Measurements from ENCODE around the gene SPCS2.

SPCS2 gene
- total RNA-seq, result 16.2 to 17.7 reads per million in 2 donors

DNA sequence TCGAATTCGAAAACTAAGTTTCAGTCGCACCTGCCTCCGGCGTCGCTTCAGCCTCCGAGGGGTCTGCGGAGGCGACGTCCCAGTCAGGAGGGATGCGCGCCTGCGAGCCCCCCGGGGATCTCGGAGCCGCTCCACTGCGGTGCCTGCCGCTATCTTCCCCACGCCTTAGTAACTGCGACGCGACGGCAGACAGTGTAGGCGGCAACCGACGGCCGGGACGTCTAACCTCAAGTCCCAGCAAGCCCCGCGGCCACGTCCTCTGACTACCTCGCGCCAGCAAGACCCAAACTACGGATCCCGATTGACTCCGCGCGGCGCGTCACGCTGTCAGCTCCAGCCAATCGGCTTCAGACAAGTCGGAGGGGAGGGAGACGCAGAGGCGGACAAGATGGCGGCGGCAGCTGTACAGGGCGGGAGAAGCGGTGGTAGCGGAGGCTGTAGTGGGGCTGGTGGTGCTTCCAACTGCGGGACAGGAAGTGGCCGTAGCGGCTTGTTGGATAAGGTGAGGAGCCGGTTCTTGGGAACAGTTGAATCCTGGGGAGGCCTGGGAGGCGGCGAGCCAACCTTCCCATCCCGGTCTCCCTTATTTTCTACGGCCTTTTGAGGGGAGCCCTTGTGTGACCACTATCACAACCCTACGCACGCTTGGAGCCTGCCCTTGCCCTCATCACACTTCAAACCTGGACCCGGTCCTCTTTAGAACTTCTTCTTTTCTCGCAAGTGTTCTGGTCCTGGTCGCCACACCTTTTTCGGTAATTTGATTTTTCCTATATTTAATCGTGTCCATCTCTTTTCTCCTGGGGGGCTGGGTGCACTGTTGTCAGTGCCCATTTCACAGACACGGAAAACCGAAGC lies at the start of gene SPCS2, which contains the start of gene XRRA1:
Gene SPCS2 (plus strand): TSS at position 369 of the 855 bp plus-strand sequence. CDS start 20 bp downstream, at position 389.
Gene XRRA1 (minus strand): TSS at position 194 of the 855 bp plus-strand sequence. CDS start 8,213 bp downstream, outside the sequence.
- peak; percentile 98 for DNase-seq

DNA sequence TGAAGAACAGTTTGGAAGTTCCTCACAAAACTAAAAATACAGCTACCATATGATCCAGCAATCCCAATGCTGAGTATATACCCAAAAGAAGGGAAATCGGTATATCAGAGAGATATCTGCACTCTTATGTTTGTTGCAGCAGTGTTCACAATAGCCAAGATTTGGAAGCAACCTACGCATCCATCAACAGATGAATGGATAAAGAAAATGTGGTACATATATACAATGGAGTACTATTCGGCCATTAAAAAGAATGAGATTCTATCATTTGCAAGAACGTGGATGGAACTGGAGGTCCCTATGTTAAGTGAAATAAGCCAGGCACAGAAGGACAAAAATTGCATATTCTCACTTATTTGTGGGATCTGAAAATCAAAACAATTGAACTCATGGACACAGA lies 46.7 kb upstream of the SPCS2 start:
- DNase-seq, result no peak

DNA sequence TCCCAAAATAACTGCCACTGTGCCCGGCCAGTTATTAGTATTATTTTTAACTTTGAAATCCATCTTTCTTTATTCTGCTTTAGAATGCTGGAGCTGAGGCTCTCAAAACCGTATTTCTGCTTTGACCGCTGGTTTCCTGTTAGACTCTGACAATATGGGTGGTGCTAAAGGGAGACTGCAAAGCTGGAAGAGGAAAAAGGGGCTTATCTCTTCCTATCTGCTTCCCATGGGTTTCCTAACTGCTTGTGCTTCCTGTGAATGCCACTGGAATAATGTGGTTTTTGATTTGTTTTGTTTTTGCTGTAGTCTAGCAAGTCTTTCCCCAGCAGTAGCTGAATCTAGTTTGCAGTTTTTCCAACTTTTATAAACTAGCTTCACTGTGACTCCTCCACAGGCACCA lies 43.7 kb upstream of the SPCS2 start:
- DNase-seq, result no peak

DNA sequence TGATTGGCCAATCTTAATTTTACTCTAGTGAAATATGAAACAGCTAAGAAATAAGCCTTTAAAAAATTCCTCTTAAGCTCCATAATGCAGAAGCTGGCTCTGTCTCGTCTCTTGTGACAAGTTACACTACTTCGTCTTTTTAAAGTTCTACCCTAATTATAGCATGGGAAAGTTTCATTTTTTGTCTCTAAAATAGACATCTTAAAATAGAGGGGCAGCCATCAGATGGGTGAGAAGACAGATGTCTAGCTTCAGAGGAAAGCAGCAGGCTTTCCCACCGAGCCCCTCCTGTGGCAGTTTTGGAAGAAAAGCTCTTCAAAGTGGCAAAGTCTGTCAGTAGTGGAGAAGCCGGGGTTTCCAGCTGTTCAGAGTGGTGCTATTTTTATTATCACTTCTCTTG lies 39.7 kb upstream of the SPCS2 start:
- DNase-seq, result no peak

DNA sequence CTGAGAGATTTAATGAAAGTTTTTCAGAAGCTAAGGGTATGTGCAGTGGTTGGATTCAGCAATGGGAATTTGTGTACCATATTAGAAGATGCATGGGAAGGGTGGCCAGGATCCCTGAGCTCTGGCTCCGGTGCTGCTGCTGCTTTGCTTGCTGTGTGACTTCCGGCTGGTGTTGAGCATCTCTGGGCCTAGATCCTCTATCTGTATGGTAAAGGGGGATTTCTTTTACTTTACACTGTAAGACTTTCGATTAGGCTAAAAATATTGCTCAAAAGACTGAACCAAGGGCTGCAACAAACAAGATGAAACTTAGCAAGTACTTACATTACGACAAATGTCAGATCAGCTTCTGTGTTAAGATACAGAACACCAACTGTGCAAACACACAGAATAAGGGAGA lies 39.3 kb upstream of the SPCS2 start:
- DNase-seq, result no peak

DNA sequence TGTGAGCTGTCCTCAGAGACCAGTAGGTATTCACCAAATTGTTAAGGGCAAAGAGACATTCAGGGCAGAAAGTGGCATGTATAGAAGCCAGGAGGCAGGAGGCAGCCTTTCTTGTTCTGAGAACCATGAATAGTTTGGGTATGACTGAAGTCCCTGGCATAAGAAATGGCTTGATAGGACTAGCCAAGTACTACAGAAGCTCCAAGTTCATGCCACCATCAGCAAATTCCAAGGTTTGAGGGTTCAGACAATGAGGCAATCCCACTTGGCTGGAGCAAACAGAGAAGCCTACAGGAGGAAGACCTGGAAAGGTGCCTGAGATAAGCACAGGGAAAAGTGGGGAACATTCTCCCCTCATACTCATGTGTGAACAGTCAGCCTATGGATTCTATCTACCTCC lies 25.9 kb upstream of the SPCS2 start:
- no peak for DNase-seq

DNA sequence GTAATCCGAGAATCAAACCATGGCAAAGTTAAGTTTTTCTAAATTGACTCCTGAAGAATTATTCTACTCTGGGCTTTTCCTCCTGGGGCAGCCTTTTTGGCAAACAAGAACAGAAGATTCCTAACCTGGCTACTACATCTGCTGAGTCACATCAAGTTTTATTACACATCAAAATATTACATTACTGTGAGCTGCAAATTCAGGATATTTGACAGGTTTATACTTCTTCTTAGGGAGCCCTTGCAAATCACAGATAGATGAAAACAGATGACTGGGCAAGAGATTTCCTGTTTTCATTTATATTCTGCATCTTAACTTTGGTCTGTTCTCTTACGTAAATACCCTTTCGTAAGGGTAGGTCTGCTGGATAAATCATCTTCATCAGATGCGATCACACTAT lies 23.8 kb upstream of the SPCS2 start:
- DNase-seq, result no peak

DNA sequence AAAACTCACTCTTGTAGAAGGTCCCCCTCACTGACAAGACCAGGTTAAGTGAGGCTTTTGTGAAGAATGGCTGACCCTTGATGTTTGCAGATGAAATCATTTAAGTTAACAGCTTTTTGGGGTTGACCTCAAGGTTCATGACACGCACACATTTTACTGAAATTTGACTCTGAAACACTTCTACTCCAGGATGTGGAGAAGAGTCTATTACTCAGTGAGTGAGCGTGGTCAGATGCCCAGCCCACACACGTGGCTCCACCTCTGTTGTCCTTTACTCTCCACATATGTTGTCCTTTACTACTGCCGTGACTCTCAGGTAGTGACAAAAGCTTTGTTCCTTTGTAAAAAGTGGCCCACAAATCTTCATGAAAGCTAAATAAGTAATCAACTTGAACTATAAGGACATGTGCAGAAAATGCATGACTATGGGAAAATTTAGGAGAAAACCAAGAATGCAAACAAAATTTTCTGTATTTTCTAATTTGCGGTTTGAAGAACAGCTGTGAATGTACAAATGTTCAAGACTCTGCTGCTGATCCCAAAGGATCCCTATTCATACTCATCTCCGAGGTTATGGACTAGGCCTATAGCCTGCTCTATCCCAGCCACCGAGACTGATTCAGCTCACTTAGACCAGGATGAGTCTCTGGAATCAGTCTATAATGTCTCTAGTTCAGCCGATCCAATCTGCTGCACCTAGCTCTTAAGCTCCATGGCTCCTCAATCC lies 22.6 kb upstream of the SPCS2 start:
- DNase-seq, result no peak

DNA sequence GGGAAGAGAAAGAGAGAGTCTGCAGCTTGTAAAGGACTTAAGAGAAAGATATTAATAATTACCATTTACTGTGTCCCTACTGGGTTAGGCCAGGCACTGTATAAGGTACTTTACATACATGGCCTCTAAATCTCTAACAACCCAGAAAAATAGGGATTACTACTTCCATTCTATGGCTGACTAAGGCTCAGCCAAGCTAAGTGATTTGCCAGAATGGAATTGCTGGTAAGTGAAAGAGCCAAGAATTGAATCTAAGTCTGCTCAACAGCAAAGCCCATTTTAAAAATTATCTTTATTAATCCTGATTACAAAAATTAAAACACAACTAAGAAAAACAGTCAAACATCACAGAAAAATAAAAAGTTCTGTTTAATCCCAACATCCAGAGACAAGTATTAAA lies 21.6 kb upstream of the SPCS2 start:
- no peak for DNase-seq

DNA sequence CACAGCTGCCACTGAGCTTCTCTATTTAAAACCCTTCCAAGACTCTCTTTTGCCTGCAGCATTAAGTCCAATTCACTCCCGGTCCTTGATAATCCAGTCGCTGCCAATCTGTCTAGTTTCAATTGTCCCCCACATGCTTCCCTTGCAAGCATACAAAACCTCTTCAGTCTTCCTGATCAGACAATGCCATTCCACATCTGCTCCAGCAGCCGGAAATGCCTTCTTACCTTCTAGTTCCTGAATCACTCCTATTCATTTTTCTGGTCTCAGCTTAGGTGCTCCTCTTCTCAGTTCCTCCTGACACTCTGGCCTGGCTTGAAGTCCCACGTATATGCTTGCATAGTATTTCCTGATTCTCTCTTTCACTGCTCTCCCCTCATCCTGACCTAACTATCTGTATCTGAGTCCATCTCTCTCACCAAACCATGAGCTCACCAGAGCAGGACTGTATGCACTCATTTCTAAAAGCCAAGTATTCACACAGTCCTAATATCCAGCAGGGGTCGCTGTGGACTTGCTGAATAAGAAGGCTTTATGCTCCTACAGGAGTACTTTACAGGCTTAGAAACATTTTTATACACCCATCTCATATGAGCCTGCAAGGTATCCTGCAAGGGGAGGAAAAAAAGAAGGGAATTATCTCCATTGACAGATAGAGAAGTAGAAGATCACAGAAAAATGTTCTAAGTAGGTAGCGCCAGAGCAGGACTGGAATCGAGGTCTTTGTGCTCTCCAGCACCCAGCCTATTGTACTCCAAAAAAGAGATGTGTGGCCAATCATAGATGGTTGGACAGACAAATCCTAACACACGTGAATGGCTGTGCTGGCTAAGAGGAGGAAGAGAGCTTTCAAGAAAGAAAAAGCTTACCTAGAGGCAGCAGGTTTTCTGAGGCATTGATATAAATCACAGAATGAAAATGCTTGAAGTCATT lies 19.4 kb upstream of the SPCS2 start:
- no peak for DNase-seq

DNA sequence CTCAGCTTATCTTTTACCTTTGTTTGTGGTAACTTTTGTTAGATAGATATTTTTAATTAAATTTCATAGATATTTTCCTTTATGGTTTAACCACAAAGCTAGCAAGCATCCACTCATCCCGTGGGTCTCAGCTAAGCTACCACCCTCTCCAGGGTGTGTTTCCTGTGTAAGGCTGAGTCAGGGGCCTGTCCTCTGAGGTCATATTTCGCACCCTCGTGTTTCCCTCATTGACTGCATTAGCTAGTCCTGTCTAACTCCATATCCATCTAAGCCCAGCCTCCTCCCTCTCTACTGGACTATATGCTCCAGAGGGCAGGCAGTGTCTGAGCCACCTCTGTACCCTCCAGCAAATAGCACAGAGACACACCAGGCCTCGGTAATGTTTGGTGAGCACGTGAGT lies 16.9 kb upstream of the SPCS2 start:
- no peak for DNase-seq

DNA sequence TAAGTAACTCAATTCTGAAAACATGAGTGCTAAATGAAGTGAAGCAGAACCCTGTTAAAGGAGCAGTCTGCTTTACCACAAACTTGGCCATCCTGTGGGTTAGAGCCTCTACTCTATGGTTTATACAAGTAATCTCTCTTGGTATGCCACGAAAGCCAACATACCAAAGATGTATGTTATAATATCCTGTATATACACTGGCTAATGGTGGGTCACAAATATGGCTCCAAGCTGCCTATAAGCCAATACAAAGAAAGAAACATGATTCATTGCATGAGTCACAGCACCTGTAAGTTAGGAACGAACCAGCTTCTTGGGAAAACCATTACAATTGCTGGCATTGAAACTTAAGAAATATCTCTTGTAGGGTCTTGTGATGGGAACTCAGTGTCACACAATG lies 16.3 kb upstream of the SPCS2 start:
- DNase-seq, result no peak

DNA sequence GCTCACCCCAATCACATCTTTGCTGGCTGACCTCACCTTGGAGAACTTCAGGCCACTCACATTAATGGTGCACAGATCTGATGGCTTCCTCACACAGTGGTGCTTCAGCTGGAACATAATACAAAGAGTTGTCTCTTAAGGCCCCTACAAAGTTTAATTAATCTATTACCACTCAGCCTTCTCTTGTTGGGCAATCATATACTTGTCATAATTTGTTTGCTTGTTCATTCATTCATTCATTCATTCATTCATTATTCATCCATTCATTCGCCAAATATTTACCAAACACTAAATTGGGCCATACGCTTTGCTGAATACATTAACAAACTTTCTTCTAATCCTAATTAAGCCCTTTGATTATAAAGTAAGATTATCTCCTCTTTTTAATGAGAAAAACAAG lies 15.3 kb upstream of the SPCS2 start:
- DNase-seq, result no peak

DNA sequence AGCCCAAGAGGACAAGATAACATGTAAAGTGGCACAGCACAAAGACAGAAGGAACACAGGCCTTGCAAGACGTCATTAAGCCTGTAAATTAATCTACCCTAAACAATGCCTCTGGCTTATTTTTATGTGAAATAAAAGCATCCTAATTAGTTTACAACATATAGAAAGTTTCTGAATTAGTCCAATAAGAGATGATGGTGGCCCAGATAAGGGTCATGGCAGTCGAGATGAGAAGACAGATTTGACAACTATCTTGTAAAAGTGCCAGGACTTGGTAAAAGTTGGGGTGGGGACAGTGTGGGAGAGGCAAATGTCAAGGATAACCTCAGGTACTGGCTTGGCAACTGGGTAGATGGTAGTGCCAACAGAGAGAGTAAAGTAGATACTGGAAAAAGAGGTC lies 13.8 kb upstream of the SPCS2 start:
- DNase-seq, result no peak

DNA sequence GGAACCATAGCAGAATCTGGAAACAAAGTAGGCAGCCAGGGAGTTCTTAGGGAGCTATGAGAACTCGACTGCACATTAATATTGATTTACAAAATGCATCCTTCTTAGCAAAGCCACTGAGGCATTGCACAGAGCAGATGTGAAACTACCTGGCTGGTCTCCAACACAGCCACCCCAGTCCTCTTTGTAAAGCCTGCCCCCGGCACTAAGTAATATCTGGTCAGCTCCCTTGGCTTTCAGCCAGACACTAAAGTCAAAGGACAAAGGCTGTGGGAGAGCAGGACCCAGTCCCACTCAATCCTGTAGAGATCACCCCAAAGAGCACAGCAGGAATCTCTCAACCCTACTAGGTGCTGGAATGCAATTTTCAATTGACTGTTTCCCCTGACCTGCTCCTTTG lies 13.0 kb upstream of the SPCS2 start:
- DNase-seq, result no peak

DNA sequence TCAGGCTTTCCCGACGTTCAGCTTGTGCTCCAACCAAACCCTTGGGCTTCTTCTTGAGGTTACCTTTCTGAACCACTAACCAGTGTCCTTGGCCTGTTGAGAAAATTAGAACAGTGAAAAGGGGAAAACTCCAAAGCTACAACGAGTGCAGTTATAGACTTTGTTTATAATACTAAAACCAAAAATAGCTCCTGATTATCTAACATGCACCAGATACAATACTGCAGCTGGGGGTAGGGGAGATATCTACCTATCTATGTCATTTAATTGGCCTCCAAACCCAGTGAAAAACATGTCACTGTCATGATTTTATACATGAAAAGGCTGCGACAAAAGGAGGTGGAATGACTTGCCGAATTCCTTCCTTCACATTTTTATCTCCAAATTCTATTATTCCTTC lies 12.1 kb upstream of the SPCS2 start:
- no peak for DNase-seq

DNA sequence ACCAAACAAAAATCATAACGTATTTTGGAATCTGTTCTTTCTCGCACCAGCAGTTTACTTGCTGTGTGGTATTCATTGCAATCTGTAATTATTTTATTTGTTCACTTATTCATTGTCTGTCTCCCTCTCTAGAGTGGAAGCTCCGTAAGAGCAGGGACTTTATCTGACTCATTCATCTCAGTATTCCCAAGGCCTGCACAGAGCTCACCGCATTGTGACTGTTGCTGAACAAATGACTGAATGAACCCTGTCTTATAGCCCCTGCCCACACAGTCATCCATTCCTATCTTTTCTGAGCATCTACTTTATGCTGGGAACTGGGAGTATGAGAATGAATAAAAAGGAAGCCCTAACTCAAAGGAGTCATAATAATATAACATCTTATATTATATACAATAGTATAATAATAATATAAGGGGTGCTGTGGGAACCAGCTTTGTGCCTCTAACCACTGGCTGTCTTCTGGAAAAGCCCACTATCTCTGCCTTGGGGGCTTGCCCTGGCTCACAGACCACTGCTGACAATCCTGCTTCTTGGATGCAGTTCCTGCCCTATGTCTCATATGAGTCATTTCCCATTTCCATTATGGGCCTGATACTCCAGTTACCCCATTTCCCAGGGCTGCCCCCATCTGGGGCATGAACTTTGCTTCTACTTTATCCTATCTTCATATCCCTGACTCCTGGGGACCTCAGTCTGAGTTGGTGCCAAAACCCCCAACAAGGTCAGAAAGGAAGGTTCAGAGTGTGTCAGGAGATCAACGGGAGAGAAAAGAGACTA lies 11.2 kb upstream of the SPCS2 start:
- DNase-seq, result no peak

DNA sequence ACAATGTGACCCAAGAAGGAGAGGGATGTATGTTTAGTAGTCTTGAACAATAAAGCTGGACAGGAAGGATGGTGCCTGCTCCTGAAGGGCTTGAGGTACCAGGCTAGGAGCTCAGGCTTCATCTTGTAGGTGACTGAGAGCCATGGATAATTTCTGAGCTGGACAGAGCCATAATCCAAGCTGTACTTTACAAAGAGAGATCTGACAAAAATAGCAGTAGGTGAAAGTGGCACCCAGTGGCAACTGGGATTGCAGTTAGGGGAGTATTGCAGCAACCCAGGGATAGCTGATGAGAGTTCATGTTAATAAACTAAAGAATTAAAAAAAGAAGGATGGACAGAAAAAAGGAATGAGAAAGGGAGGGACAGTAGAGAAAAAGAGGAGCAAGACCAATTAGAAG lies 7.6 kb upstream of the SPCS2 start:
- DNase-seq, result no peak

DNA sequence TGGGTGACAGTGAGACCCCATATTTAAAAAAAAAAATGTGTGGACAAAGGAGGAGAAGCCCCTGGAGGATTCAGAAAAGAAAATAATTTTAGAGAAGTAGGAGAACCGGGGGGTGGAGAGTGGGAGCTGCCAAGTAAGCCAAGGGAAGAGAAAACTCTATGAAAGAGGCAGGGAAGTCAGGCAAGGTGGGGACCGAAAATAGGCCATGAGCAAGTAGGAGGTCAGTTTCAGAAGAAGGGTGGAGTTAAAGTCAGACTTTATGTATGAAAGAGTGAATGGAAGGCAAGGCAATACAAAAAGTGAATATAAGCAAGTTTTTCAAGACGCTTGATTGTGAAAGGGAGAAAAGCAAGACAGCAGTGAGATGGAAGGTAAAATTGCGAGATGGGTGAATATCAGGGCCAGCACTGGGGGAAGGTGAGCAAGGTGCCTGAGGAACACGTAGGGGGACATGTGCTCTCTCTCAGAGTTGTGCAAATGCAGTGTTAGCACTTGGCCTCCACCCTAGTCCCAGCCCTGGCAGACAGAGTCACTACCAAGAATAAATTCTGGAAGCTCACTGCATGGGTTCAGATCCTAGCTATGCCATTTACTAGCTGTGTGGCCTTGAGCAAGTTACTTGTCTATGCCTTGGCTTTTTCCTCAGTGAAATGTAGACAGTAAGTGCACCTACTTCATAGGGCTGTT lies 6.8 kb upstream of the SPCS2 start:
- no peak for DNase-seq

DNA sequence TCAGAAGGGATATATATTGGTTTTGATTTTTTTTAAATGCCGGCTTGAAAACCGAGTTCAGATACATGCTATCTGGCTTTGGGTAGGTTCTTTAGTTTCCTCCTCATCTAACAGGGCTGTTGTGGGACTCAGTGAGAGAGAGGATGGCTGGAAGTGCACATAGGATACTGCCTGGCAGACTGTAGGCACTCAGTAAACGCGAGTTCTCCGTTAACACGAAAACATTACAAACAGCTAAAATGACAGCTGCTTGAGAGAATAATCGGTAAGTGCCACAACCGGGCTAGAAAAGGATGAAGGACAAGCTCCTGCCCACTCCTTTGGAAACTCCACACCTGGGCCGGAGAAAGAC lies 544 bp upstream of the SPCS2 start:
- DNase-seq, result no peak

DNA sequence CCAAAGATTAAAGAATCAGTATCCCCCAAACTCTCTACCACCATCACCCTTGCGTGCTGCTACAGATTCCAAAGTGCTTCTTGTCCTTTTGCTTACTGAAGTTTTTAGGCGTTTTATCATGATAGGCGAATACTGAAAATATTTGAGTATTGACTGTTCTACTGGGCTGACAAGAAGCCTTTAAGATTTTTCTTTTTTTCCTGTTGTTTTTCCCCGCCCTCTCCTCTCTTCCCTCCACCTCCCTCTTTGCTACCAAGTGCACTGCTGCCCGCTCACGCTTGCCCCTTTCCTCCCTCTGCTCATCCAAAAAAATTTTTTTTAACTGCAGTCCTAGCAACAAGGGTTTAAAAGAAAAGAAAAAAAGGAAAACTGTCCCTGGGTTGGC lies 679 bp downstream of the SPCS2 start:
- no peak for DNase-seq

All from activated gamma-delta T cell (primary cell).